ENCODE results near the gene ATP8B3. TPM values are rescaled to one million over a fixed set of nuclear protein-coding genes. Genes with fewer than 3 reads are reported as not detected.

ATP8B3 gene
- total and polyA plus RNA-seq, 2 of the 13 experiments (the other 11 are each of a cell fraction or from before 2014, with no cell fraction given) = 2.6 to 5.9 TPM

GRCh38 chr19:1837625-1838105 is 25.6 kb upstream of the ATP8B3 start (continued):
- TF ChIP-seq ZBTB10 (CRISPR knock-in tag; IDR thresholded peaks at IDR 0.05; ENCODE audit: borderline replicate concordance) (no peak), STAG1 (CRISPR knock-in tag; IDR thresholded peaks at IDR 0.05) (peak; percentile 68), RXRB (CRISPR knock-in tag; IDR thresholded peaks at IDR 0.05; ENCODE audit: borderline replicate concordance) (peak; percentile 63; the same call in 1 of the 2 replicates), POLR2AphosphoS5 (IDR thresholded peaks at IDR 0.05; ENCODE audit: low read depth, low read length) (no peak), WIZ (CRISPR knock-in tag; IDR thresholded peaks at IDR 0.05) (no peak), PCBP2 (optimal IDR thresholded peaks at IDR 0.05; ENCODE audit: low read depth, low read length, poor library complexity, severe bottlenecking) (no peak), NFKB2 (CRISPR knock-in tag; IDR thresholded peaks at IDR 0.05; ENCODE audit: borderline replicate concordance) (no peak), ZNF614 (CRISPR knock-in tag; IDR thresholded peaks at IDR 0.05; ENCODE audit: borderline replicate concordance) (peak; percentile 20; the same call in 1 of the 2 replicates), RFX3 (CRISPR knock-in tag; IDR thresholded peaks at IDR 0.05) (no peak), HNRNPLL (IDR thresholded peaks at IDR 0.05; ENCODE audit: low read depth, low read length, poor library complexity, severe bottlenecking) (peak; percentile 20), ZNF607 (CRISPR knock-in tag; IDR thresholded peaks at IDR 0.05; ENCODE audit: borderline replicate concordance) (peak; percentile 80; the same call in 1 of the 2 replicates), SALL2 (CRISPR knock-in tag; IDR thresholded peaks at IDR 0.05) (no peak), REXO4 (CRISPR knock-in tag; IDR thresholded peaks at IDR 0.05; ENCODE audit: borderline replicate concordance) (no peak), NFE2L2 (IDR thresholded peaks at IDR 0.05; ENCODE audit: low read length) (no peak)
- TF ChIP-seq, protein P1, sequence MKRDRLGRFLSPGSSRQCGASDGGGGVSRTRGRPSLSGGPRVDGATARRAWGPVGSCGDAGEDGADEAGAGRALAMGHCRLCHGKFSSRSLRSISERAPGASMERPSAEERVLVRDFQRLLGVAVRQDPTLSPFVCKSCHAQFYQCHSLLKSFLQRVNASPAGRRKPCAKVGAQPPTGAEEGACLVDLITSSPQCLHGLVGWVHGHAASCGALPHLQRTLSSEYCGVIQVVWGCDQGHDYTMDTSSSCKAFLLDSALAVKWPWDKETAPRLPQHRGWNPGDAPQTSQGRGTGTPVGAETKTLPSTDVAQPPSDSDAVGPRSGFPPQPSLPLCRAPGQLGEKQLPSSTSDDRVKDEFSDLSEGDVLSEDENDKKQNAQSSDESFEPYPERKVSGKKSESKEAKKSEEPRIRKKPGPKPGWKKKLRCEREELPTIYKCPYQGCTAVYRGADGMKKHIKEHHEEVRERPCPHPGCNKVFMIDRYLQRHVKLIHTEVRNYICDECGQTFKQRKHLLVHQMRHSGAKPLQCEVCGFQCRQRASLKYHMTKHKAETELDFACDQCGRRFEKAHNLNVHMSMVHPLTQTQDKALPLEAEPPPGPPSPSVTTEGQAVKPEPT (CRISPR knock-in tag; IDR thresholded peaks at IDR 0.05; ENCODE audit: low read depth) = no peak
- TF ChIP-seq, protein P2, sequence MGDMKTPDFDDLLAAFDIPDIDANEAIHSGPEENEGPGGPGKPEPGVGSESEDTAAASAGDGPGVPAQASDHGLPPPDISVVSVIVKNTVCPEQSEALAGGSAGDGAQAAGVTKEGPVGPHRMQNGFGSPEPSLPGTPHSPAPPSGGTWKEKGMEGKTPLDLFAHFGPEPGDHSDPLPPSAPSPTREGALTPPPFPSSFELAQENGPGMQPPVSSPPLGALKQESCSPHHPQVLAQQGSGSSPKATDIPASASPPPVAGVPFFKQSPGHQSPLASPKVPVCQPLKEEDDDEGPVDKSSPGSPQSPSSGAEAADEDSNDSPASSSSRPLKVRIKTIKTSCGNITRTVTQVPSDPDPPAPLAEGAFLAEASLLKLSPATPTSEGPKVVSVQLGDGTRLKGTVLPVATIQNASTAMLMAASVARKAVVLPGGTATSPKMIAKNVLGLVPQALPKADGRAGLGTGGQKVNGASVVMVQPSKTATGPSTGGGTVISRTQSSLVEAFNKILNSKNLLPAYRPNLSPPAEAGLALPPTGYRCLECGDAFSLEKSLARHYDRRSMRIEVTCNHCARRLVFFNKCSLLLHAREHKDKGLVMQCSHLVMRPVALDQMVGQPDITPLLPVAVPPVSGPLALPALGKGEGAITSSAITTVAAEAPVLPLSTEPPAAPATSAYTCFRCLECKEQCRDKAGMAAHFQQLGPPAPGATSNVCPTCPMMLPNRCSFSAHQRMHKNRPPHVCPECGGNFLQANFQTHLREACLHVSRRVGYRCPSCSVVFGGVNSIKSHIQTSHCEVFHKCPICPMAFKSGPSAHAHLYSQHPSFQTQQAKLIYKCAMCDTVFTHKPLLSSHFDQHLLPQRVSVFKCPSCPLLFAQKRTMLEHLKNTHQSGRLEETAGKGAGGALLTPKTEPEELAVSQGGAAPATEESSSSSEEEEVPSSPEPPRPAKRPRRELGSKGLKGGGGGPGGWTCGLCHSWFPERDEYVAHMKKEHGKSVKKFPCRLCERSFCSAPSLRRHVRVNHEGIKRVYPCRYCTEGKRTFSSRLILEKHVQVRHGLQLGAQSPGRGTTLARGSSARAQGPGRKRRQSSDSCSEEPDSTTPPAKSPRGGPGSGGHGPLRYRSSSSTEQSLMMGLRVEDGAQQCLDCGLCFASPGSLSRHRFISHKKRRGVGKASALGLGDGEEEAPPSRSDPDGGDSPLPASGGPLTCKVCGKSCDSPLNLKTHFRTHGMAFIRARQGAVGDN (CRISPR knock-in tag; IDR thresholded peaks at IDR 0.05) = peak; percentile 79
